NCI-H774 (cell line): ENCODE data around the gene CPLX1.

Experiments
- DNase-seq: peaks from one replicate; lab custom pipeline; 2025; lab: John Stamatoyannopoulos, UW

Gene CPLX1

GRCh38 chr4:832536-832935 lies 6.6 kb upstream of the CPLX1 start:
- no peak for DNase-seq

DNA sequence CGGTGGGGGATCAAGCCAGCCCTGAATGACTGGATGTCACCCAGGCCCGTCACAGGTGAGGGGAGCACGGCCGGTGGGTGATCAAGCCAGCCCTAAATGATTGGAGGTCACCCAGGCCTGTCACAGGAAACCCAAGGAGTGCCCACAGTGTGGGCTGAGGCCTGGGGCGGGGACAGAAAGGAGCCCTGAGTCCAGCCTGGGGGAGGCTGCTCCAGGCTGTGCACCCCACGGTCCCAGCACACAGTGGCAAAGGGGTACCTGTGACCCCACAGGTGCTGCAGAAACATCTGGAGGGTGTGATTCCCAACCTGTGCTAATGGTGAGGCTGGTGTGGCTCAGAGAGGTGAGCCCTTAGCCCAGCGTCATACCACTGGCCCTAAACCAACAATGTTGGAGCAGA lies 6.2 kb upstream of the CPLX1 start:
- no peak for DNase-seq

DNA sequence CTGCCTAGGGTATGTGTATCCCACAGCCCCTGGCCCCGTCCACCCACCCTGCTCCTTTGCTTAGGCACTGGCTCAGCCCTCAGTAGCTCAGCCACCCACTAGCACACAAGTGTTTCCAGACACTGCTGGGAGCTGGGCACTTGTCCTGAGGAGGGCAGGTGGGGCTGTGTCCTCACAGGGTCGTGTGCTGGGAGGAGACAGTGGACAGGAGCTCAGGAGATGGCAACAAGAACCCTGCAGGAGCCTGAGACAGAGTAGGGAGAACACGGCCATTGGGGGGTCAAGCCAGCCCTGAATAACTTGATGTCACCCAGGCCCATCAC lies 5.5 kb upstream of the CPLX1 start:
- no peak for DNase-seq

DNA sequence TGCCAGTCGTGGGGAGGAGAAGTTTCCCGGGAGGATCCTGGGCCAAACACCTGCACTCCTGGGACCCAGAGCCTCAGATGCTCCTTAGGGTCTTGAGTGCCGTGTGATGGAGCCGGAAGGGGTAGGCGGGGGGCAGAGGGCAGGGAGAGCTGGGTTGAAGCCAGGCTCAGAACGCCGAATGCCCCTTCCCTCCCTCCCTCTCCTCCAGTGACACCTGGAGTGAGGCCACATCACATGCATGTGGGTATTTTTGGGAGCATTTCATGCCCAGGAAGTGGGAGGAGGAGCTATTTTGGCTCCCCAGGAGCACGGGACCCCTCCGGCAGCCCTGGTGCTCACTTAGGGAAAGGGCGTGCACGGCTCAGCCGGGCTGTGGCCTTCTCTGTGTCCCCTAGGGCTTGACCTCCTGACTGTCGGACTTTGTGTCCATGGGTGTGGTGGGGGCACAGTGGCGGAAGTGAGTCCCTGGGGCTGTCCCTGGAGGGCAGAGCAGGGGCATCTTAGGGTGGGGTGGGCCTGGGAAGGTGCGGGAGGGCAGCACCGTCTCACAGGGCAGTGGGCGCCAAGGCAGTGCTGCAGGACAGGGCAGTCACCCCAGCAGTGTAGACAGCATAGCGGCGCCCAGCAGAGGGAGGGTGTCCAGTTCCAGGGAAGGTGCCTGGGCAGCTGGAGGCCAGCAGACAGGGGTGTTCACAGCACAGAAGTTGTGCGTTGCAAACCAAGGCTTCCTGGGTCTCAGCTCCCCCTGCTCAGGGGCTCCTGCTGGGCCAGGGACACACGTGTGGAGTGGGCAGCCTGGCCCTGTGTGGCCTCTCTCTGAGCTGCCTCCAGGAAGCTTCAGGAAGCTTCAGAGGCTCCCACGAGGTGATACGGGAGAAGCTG lies 4.9 kb upstream of the CPLX1 start:
- DNase-seq: no peak

DNA sequence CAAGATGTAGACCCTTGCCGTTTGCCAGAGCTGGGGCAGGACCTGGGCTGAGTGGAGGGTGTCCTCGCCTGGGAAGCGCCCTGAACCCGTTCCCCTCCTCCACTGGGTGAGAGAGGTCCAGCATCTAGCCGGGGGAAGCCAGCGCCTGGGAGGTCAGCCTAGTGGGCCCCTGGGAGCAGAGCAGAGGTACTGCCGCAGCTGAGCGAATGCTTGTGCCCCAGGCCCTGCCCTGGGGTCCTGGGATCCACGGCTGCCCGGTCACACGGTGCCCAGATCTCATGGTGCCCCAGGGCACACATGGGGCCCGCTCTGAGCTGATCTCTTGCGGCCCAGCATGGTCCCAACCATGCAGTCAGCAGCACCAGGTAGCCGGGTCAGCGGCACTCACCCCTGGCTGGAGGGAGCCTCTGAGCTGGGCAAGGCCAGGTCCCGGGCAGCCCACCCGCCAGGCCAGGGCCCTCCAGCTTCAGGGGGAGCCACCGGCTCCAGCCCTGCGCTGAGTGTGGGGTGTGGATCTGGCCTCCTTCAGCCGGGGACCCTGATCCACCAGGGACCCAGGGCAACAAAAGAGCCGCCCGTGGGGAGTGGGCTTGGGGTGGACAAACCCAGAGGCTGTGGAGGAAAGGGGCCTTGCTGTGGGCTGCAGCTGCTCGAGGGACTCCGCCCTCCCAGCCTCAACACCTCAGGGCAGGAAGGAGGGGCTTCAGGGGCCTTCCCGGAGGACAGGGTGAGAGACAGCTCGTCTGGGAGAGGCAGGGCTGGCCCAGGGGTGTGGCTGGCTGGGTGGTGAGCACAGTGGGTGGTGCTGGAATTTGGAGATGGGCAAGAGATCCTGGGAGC lies 4.1 kb upstream of the CPLX1 start:
- no peak for DNase-seq

DNA sequence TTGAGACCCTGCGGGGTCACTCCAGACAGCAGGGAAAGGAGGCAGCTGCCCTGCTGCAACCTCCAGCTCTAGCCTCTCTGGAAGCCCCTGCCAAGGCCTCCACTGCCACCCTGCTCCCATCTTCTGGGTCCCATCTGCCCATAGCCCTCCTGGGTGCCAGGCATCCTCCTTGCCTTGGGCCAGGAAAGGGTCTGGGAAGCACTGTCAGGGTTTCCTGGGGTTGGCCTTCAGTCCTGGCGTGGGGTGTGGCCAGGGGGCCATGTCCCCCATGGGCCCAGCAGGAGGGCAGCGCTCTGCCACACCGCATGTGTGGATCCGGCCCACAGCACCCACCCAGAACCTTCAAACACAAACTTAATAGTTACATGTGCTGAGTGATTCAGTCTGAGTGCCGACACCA lies 3.4 kb upstream of the CPLX1 start:
- no peak for DNase-seq

DNA sequence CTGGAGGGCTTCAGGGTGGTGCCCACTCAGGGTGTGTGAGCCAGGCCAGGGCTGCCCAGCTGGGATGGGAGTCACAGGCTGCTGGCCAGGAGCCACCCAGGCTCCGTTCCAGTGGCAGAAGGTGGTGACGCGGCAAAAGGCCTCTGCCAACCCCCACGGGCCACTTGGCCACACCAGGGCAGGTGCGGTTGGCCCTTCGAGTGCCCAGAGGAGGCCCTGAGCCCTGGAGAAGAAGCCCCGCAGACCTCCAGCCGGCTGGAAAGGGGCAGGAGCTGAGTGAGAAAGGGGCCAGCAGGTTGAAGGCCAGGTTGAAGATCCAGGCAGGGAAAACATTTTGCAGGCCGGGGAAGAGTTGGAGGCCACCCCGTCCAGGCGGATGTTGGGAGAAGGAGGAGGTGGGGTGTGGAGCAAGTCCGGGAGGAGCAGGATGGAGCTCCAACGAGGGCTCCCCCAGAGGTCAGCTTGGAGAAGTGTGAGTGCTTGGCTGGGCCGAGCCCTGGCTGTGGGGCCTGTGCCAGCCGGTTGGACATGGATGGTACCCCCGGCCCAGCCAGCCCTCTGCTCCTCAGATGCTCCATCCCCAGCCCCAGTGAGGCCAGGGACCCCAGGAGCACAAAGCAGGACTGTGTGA lies 2.8 kb upstream of the CPLX1 start:
- no peak for DNase-seq

DNA sequence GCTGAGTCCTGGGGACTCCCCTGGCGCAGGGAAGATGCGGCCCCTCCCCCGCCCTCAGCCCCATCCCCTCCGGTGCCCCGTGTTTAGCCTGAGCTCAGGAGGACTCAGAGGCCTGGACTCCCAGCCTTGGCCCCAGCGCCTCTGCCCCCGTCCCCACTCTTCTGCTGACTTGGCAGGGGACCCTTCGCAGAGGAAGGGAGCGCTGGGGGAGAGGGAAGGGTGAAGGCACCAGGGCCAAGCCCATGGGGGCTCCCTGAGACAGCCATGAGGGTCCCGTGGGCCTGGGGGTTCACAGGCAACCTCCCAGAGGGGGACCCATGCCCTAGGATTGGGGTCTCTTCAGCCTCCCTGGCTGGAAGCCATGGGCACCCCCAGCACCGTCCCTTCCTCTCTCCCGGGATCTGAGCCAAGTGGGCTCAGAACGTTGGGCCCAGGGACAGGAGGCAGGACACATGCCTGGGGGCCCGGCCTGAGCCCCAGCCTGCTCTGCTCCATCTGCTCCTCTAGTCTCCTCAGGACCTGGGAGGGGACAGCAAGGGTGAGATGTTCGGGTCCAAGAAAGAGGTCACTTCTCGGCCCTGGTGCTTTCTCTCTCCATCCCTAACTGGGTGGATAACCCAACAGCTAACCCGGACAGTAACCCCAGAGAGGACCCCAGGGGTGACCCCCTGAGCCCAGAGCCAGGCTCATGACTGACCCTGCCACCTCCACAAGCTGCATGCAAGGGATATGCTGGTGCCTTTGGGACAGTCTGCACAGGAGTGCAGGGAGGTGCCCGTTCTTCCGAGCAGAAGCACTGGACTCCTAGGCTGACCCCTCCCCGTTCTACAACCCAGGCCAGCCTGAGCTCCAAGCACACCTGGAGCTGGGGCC lies 1.5 kb upstream of the CPLX1 start:
- DNase-seq: no peak

GRCh38 chr4:826508-827208 lies 729 bp upstream of the CPLX1 start:
- DNase-seq: no peak

DNA sequence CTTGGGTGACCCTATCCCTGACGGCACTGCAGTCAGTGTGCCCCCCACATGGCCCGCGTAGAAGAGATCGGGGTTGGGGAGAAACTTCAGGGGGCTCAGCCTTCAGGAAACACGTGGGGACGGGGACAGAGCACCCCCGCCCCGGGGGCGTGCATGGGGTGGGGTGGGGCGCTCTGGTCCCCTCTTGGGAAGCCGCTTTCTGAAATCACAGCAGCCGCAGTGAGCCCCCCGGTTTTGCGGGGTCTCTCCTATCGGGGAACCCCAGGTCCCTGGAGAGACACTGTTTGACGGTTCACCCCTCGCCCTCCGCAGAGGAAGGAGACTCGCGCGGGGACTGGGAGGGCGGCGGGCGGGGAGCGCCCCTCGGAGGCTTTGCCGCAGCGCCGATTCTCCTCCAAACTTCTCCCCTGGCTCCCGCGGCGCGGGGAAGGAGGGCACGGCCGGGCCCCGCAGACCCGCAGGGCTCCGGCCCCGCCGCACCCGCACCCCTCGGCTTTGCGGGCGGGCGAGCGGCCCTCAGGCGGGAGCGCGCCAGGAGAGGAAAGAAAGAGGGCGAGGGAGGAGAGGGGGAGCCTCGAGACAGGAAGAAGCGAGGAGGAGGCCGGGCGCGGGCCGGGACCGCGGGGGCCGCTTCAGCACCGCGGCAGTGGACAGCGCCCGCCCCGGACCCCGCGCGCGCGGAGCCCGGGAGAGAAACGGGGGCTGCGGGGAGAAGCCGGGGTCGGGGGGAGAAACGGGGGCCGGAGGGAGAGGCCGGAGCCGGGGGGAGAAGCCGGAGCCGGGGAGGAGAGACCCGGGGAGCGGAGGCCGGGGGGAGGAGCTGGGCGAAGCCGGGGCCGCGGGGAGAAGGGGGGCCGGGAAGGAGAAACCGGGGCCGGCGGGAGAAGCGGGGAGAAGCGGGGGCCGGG lies 612 bp downstream of the CPLX1 start:
- no peak for DNase-seq

- no peak for DNase-seq
Observed at GRCh38 chr4:824461-825062, 1.4 kb downstream of the CPLX1 start.

- no peak for DNase-seq
Observed at GRCh38 chr4:823761-824460, 2.0 kb downstream of the CPLX1 start.

DNA sequence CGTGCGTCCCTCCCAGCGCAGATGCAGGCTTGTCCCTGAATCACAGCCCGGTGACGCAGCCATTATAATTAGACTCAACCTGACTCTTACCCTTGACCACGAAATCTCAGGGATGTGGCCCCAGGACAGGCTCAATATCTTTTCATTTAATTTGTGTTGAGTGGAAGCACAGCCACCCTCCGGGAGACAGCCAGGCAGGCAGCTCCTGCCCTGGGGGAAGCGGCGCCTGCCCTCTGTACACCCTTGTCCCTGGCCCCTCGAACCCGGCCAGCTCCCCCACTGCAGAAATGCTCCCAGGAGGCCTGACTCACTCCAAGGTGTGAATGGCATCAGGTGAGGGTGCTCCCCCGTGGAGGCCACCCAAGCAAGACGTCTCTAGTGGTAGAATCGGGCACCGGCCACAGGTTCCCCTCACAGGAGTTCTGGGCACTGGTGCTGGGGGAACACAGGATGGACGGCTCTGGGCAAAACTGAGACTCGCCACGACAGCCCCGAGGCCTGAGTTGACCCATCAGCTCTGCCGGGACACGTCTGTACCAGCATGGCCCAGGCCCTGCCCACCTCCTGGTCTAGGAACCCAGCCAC lies 2.7 kb downstream of the CPLX1 start:
- no peak for DNase-seq

- DNase-seq: no peak
Observed at GRCh38 chr4:822361-823175, 3.4 kb downstream of the CPLX1 start.

GRCh38 chr4:821631-822030 lies 4.3 kb downstream of the CPLX1 start:
- DNase-seq: no peak

DNA sequence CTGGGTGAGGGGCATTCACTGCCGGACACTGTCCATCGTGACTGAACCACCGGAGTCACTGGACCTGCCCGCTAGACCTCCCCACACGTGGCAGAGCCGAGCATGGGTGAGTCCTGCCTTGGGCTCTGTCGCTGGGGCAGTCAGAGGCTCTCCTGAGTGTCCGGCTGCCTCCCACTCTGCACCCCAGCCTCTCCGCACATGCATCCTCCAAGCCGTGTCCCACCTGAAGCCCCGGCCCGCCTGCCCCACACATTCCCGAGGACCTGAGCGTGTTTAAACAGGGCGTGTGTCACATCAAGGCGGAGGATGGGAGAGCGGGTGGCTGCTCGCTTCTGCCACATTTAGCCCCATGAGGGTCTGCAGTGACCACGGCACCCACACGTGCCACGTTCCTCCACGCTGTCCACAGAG lies 4.7 kb downstream of the CPLX1 start:
- DNase-seq: no peak

GRCh38 chr4:820230-821172 lies 5.4 kb downstream of the CPLX1 start:
- no peak for DNase-seq
